Pancreas (tissue), 10 donors: Measurements from ENCODE around the gene KRTAP16-1. TPM values are rescaled to one million over a fixed set of nuclear protein-coding genes. Genes with fewer than 3 reads are reported as not detected.
A peak's percentile ranks its signal among the peaks of the same experiment; 100 is the strongest.
"Not testable (repeated sequence)": the region's sequence is repeated elsewhere in the genome, so short reads cannot be mapped to it uniquely, and the experiment has no call there.

ENCODE experiments used
- ATAC-seq, 4 donors: fragments of 200-7000 bp; cut with Tn5 transposase; one replicate each; pipeline versions ENCODE4 v1.8.0 to v1.9.1; 2020; ENCODE audit warnings: mild to moderate bottlenecking in 4 of 4, moderate library complexity in 4 of 4
- DNase-seq, 6 donors: peaks; one replicate each; pipeline ENCODE4 v3.0.0-alpha.2; 2020
- FAIRE-seq: peaks from 2 replicates; lab custom pipeline; 2012; peaks lifted over from hg19 to GRCh38; lab: Jason Lieb, UNC
- H3K27ac ChIP-seq, 4 donors: fragments of 200-600 bp; sonication (generic); 1 replicate in 3 of 4; 2 replicates in 1 of 4; pipeline versions ENCODE4 v1.5.0 to v1.8.0; 2020
- H3K27me3 ChIP-seq, 4 donors: fragments of 200-600 bp; one replicate each; pipeline ENCODE4 v1.8.0; 2021
- H3K36me3 ChIP-seq, 3 donors: fragments of 200-600 bp; sonication (generic) in 1 of 3; one replicate each; pipeline versions ENCODE4 v1.5.0 to v1.8.0; 2020 to 2021
- H3K4me1 ChIP-seq, 3 donors: fragments of 200-600 bp; one replicate each; pipeline ENCODE4 v1.8.0; 2021
- H3K4me3 ChIP-seq, 4 donors: fragments of 200-600 bp; sonication (generic) in 2 of 4; one replicate each; pipeline versions ENCODE4 v1.5.0 to v1.8.0; 2020 to 2021
- H3K9me3 ChIP-seq, 4 donors: fragments of 200-600 bp; one replicate each; pipeline ENCODE4 v1.8.0; 2021
- CTCF ChIP-seq, 4 donors: fragments of 200-600 bp; sonication (generic) in 3 of 4; IDR thresholded peaks; one replicate each; pipeline versions ENCODE4 v1.5.0 to v1.8.0; 2021; ENCODE audit warnings: antibody characterized with exemption in 4 of 4
- WGBS, 2 donors: extraction: QIAGEN DNeasy Blood & Tissue Kit; methylation state at CpG; one replicate each; pipeline ENCODE4 v1.1.7; 2013; 5-methylcytosine and 5-hydroxymethylcytosine counted together
- intact Hi-C, 3 donors: fragments of 100-400 bp; cut with DNase I; formaldehyde crosslinking; loops; one replicate each; pipeline versions ENCODE4 v1.11.1 to v1.14.2; 2022
- polyA plus RNA-seq, 2 donors: library from polyadenylated mRNA; stranded (reverse); fragments of 200-250 nt; gene quantifications; one replicate each; pipeline ENCODE4 v1.2.3, GENCODE V29; 2013
- total RNA-seq, 6 donors: library from RNA; stranded (reverse); fragmentation: NEBNext Ultra II Directional in 4 of 6; extraction: Animal tissue kit (Norgen Biotek cat#: 25700) in 4 of 6; gene quantifications; one replicate each; pipeline versions ENCODE4 v1.2.1 to v1.2.4, GENCODE V29; 2021 to 2023
- donor health status: healthy with polysubstance abuse.
- donor health status: DM: no; HTN: no; CAD: no; lungs with moderate emphysema.
- donor health status: DM: no; HTN: no; CAD: no.
- donor health status: control.
- donor health status: control.
- donor health status: Bipolar disorder and iron deficiency.
- donor health status: DM: yes; HTN: yes; CAD: no.
- donor health status: DM: no; HTN: no; CAD: no.
- donor health status: DM: no; HTN: no; CAD: no.
- donor health status: DM: yes; HTN: yes; CAD: no.

Gene KRTAP16-1
- total and polyA plus RNA-seq, 8 donors = not detected

- no peak overlapping the region for H3K27ac ChIP-seq
- H3K27me3 ChIP-seq = no peaks in the 10 kb centered on the region
- no peaks in the 10 kb centered on the region for H3K4me1 ChIP-seq
- H3K36me3 ChIP-seq = no peaks in the 10 kb centered on the region
- no peaks in the 10 kb centered on the region for H3K9me3 ChIP-seq
- FAIRE-seq (no peak), DNase-seq (no peak), ATAC-seq (peak in 3 of 4 donors; percentile 23 to 78 (median 55))
- 65 to 76% methylated on average over 7 of the region's 7 CpGs for WGBS, 2 donors
- no peak for TF ChIP-seq CTCF (IDR thresholded peaks at IDR 0.05)
- no peak overlapping the region for H3K4me3 ChIP-seq
- intact Hi-C loops = no loop called here
Observed at GRCh38 chr17:41347869-41348760, 39.0 kb upstream of the KRTAP16-1 start.

DNA sequence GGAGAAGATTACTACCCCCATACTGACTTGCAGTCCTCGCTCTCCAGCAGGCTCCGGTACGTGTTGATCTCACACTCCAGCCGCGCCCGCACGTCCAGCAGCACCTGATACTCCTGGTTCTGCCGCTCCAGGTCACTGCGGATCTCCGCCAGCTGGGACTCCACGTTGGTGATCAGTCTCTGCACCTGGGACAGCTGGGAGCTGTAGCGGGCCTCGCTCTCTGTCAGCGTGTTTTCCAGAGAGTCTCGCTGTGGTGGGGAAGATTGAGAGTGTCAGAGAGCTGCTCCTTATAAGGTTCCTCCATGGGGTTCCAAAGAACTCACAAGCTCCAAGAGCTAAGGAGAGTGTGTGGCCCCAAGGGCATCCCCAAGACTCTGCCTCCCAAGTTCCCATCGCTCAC is 37.3 kb upstream of the KRTAP16-1 start:
- intact Hi-C loops, H3K27ac ChIP-seq, H3K9me3 ChIP-seq: not testable (repeated sequence)

GRCh38 chr17:41345992-41346391 is 36.9 kb upstream of the KRTAP16-1 start:
- no peaks in the 10 kb centered on the region for H3K4me1 ChIP-seq
- intact Hi-C loops = no loop called here
- H3K36me3 ChIP-seq = no peaks in the 10 kb centered on the region
- no peak overlapping the region for H3K4me3 ChIP-seq
- TF ChIP-seq CTCF (IDR thresholded peaks at IDR 0.05) = no peak
- H3K27ac ChIP-seq = no peak overlapping the region
- H3K9me3 ChIP-seq = no peaks in the 10 kb centered on the region
- FAIRE-seq = no peak
- DNase-seq = no peak
- 74 to 91% methylated on average over 3 of the region's 3 CpGs for WGBS, 2 donors
- no peak for ATAC-seq
- H3K27me3 ChIP-seq = no peaks in the 10 kb centered on the region

More for the DNA sequence above, 37.3 kb upstream of the KRTAP16-1 start:
- not testable (repeated sequence) for FAIRE-seq, DNase-seq, H3K4me3 ChIP-seq, ATAC-seq, H3K27me3 ChIP-seq, H3K36me3 ChIP-seq, H3K4me1 ChIP-seq
- 86 to 89% methylated on average over 16 of the region's 16 CpGs for WGBS, 2 donors

DNA sequence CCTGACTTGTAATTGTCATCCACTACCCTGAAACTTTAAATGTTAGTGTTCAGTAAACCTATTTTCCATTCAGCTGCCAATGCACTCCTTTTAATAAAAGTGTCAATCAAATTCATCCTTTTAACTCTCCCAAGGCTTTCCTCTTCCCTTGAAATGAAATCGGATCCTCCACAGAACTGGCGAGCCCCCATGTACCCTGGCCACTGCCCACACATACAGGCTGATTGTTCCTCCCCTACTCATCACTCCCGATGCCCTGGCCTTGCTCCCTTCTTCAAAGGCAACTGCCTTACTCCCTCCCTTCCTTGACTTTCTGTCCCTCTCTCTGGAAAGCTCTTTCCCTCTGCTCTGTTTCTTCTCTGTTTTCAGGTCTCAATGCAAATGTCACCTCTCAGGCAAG is 33.9 kb upstream of the KRTAP16-1 start:
- 61 to 64% methylated on average over 3 of the region's 3 CpGs for WGBS, 2 donors

More for the DNA sequence above, 33.9 kb upstream of the KRTAP16-1 start:
- Histone ChIP-seq H3K4me1 (no peaks in the 10 kb centered on the region), H3K9me3 (no peaks in the 10 kb centered on the region), H3K4me3 (no peak overlapping the region), H3K36me3 (no peaks in the 10 kb centered on the region), H3K27ac (no peak overlapping the region), H3K27me3 (no peaks in the 10 kb centered on the region)
- no peak for TF ChIP-seq CTCF (IDR thresholded peaks at IDR 0.05)
- FAIRE-seq (no peak), ATAC-seq (no peak), DNase-seq (no peak)
- intact Hi-C loops = no loop called here
